HEK293 (cell line): ENCODE data around the gene FXYD3.

Source experiments
- CTCF ChIA-PET: fragments of 350-600 bp; formaldehyde crosslinking; extraction: SDS; loops from one replicate; lab custom pipeline; 2021; ENCODE audit warnings: antibody characterized with exemption; lab: Yijun Ruan, JAX
- POLR2A ChIA-PET: fragments of 300-600 bp; formaldehyde crosslinking; extraction: SDS; loops from one replicate; lab custom pipeline; 2020; ENCODE audit warnings: antibody characterized with exemption, inconsistent platforms; lab: Yijun Ruan, JAX
- H3K27ac ChIP-seq: fragments of 200-500 bp; sonication (Bioruptor generic); 2 replicates; pipeline ENCODE4 v1.5.1; 2014; ENCODE audit warnings: low read depth, low read length, control low read depth, inconsistent platforms; ENCODE audit errors: extremely low read depth
- H3K36me3 ChIP-seq, 2 experiments: fragments of 200-500 bp in 1 of 2; sonication (Bioruptor generic) in 1 of 2; 1 replicate in 1 of 2; 2 replicates in 1 of 2; pipeline ENCODE4 v1.5.1; 2014 to 2017; ENCODE audit warnings: inconsistent platforms in 2 of 2, low read length in 2 of 2; ENCODE audit not compliant: control insufficient read depth in 2 of 2, insufficient read depth in 1 of 2
- H3K4me1 ChIP-seq: fragments of 200-500 bp; sonication (Bioruptor generic); 2 replicates; pipeline ENCODE4 v1.5.1; 2014; ENCODE audit warnings: mild to moderate bottlenecking, low read length, inconsistent platforms; ENCODE audit not compliant: control insufficient read depth, insufficient read depth
- H3K4me3 ChIP-seq: 2 replicates; pipeline ENCODE4 v1.5.1; 2011; ENCODE audit warnings: low read depth, mild to moderate bottlenecking, control low read depth, low read length, moderate library complexity
- H3K9me3 ChIP-seq: fragments of 200-500 bp; sonication (Bioruptor generic); 2 replicates; pipeline ENCODE4 v1.5.1; 2014; ENCODE audit warnings: low read depth, low read length, inconsistent platforms; ENCODE audit not compliant: control insufficient read depth, insufficient read depth
- GLIS2 ChIP-seq: fragments of 450-650 bp; formaldehyde crosslinking; IDR thresholded peaks from 2 replicates; pipeline ENCODE4 v1.5.1; 2016; ENCODE audit warnings: missing biosample characterization, missing genetic modification characterization
- KLF17 ChIP-seq: fragments of 450-650 bp; formaldehyde crosslinking; IDR thresholded peaks from 2 replicates; pipeline ENCODE4 v1.5.1; 2016; ENCODE audit warnings: missing biosample characterization, missing genetic modification characterization
- OSR2 ChIP-seq: fragments of 450-650 bp; formaldehyde crosslinking; IDR thresholded peaks from 2 replicates; pipeline ENCODE4 v1.5.1; 2016; ENCODE audit warnings: missing biosample characterization, missing genetic modification characterization
- SETDB1 ChIP-seq: IDR thresholded peaks from one replicate; pipeline ENCODE4 v1.6.1; 2017; ENCODE audit warnings: mild to moderate bottlenecking, low read length, moderate library complexity, mixed read lengths; ENCODE audit not compliant: insufficient read length
- TSHZ1 ChIP-seq: fragments of 450-650 bp; formaldehyde crosslinking; IDR thresholded peaks from 2 replicates; pipeline ENCODE4 v1.5.1; 2016; ENCODE audit warnings: missing biosample characterization, missing genetic modification characterization, borderline replicate concordance
- YY1 ChIP-seq: fragments of 450-650 bp; formaldehyde crosslinking; IDR thresholded peaks from 2 replicates; pipeline ENCODE4 v1.5.1; 2018; ENCODE audit warnings: missing biosample characterization, missing genetic modification characterization
- ZBTB1 ChIP-seq: fragments of 450-650 bp; formaldehyde crosslinking; IDR thresholded peaks from 2 replicates; pipeline ENCODE4 v1.5.1; 2016; ENCODE audit warnings: missing biosample characterization, missing genetic modification characterization
- ZBTB17 ChIP-seq: fragments of 450-650 bp; formaldehyde crosslinking; IDR thresholded peaks from 2 replicates; pipeline ENCODE4 v1.5.1; 2016; ENCODE audit warnings: missing biosample characterization, missing genetic modification characterization
- ZBTB7A ChIP-seq: fragments of 450-650 bp; formaldehyde crosslinking; IDR thresholded peaks from 2 replicates; pipeline ENCODE4 v1.5.1; 2016; ENCODE audit warnings: low read depth, missing biosample characterization, missing genetic modification characterization
- ZNF112 ChIP-seq: fragments of 450-650 bp; formaldehyde crosslinking; IDR thresholded peaks from 2 replicates; pipeline ENCODE4 v1.5.0; 2017; ENCODE audit warnings: missing biosample characterization, missing genetic modification characterization
- ZNF518A ChIP-seq: fragments of 450-650 bp; formaldehyde crosslinking; conservative IDR thresholded peaks from 2 replicates; pipeline ENCODE4 v1.5.1; 2016; ENCODE audit warnings: low read depth, missing biosample characterization, missing genetic modification characterization
- ZNF521 ChIP-seq: fragments of 450-650 bp; formaldehyde crosslinking; IDR thresholded peaks from 2 replicates; pipeline ENCODE4 v1.5.1; 2017; ENCODE audit warnings: missing biosample characterization, mild to moderate bottlenecking, missing genetic modification characterization
- ZNF645 ChIP-seq: fragments of 450-650 bp; formaldehyde crosslinking; IDR thresholded peaks from 2 replicates; pipeline ENCODE4; 2016; ENCODE audit warnings: missing biosample characterization, missing genetic modification characterization
- ZNF658 ChIP-seq: fragments of 450-650 bp; formaldehyde crosslinking; IDR thresholded peaks from 2 replicates; pipeline ENCODE4; 2016; ENCODE audit warnings: missing biosample characterization, missing genetic modification characterization
- ZNF747 ChIP-seq: fragments of 450-650 bp; formaldehyde crosslinking; IDR thresholded peaks from 2 replicates; pipeline ENCODE4 v1.5.1; 2016; ENCODE audit warnings: missing biosample characterization, missing genetic modification characterization
- ZNF76 ChIP-seq: fragments of 450-650 bp; formaldehyde crosslinking; IDR thresholded peaks from 2 replicates; pipeline ENCODE4; 2016; ENCODE audit warnings: low read depth, missing biosample characterization, missing genetic modification characterization, borderline replicate concordance

FXYD3 gene

GRCh38 chr19:35119091-35119490 lies 3.5 kb downstream of the FXYD3 start:
- ChIA-PET POLR2A (no interaction called here), CTCF (interaction anchor here (0.5 to 6.9 kb wide), 8 partner anchors 16 to 286 kb away, joined by 3 to 101 read pairs (median 4); partner anchors contain the start of gene LGI4)
- Histone ChIP-seq H3K4me1 (peaks cover 7% of the 10 kb centered on the region), H3K9me3 (no peaks in the 10 kb centered on the region)
- no peak for TF ChIP-seq SETDB1
- TF ChIP-seq, all 188 proteins: peak for 0
- Histone ChIP-seq H3K4me3 (no peak overlapping the region), H3K27ac (no peak overlapping the region), H3K36me3 (no peaks in the 10 kb centered on the region)

GRCh38 chr19:35119578-35120155 lies 4.0 kb downstream of the FXYD3 start:
- Histone ChIP-seq H3K27ac (no peak overlapping the region), H3K4me3 (no peak overlapping the region)
- TF ChIP-seq ZNF518A (no peak), YY1 (tag by site-specific recombination) (no peak), GLIS2 (tag by site-specific recombination) (no peak), ZNF112 (tag by site-specific recombination) (no peak), ZNF521 (tag by site-specific recombination) (no peak), ZNF747 (no peak), ZNF76 (tag by site-specific recombination) (no peak), TSHZ1 (tag by site-specific recombination) (no peak), ZNF645 (tag by site-specific recombination) (no peak), ZBTB7A (tag by site-specific recombination) (no peak)
- TF ChIP-seq, all 188 proteins: peak for 0
- CTCF ChIA-PET, result interaction anchor here (0.6 to 6.9 kb wide), 6 partner anchors 16 to 271 kb away, joined by 3 to 101 read pairs (median 4); partner anchors contain the start of gene LGI4
- H3K9me3 ChIP-seq, result no peaks in the 10 kb centered on the region
- no peaks in the 10 kb centered on the region for H3K36me3 ChIP-seq
- POLR2A ChIA-PET, result no interaction called here
- H3K4me1 ChIP-seq, result peaks cover 10% of the 10 kb centered on the region

GRCh38 chr19:35120492-35120891 lies 4.9 kb downstream of the FXYD3 start:
- Histone ChIP-seq H3K36me3 (no peaks in the 10 kb centered on the region), H3K9me3 (no peaks in the 10 kb centered on the region), H3K4me1 (peaks cover 12% of the 10 kb centered on the region), H3K27ac (no peak overlapping the region), H3K4me3 (no peak overlapping the region)
- POLR2A ChIA-PET, result no interaction called here
- CTCF ChIA-PET, result interaction anchor here (0.6 to 6.9 kb wide), 5 partner anchors 15 to 270 kb away, joined by 3 to 101 read pairs (median 3); partner anchors contain the start of gene LGI4
- peak; percentile 29; the same call in 1 of the 2 replicates for TF ChIP-seq KLF17 (tag by site-specific recombination)
- TF ChIP-seq OSR2 (tag by site-specific recombination), result peak; percentile 62
- no peak for TF ChIP-seq ZNF658 (tag by site-specific recombination)
- peak; percentile 49; the same call in 1 of the 2 replicates for TF ChIP-seq TSHZ1 (tag by site-specific recombination)
- peak; percentile 92 for TF ChIP-seq ZBTB17
- no peak for TF ChIP-seq ZBTB1 (tag by site-specific recombination)
